A673 (cell line): ENCODE measurements around the gene EYS.

ENCODE experiments used
- EZH2 ChIP-seq: fragments of 200-600 bp; sonication (generic); IDR thresholded peaks from 2 replicates; pipeline ENCODE4 v1.6.1; 2017; ENCODE audit warnings: borderline replicate concordance, low read depth, mild to moderate bottlenecking, mixed read lengths, antibody characterized with exemption, low read length; ENCODE audit not compliant: poor library complexity, severe bottlenecking
- TF ChIP-seq, protein P1 (sequence below): fragments of 300-800, 200-600 bp; sonication (generic); conservative IDR thresholded peaks from 2 replicates; pipeline ENCODE4 v1.5.1; 2017; ENCODE audit warnings: low read depth, mild to moderate bottlenecking, antibody characterized with exemption, low read length, moderate library complexity, mixed read lengths

DNA sequence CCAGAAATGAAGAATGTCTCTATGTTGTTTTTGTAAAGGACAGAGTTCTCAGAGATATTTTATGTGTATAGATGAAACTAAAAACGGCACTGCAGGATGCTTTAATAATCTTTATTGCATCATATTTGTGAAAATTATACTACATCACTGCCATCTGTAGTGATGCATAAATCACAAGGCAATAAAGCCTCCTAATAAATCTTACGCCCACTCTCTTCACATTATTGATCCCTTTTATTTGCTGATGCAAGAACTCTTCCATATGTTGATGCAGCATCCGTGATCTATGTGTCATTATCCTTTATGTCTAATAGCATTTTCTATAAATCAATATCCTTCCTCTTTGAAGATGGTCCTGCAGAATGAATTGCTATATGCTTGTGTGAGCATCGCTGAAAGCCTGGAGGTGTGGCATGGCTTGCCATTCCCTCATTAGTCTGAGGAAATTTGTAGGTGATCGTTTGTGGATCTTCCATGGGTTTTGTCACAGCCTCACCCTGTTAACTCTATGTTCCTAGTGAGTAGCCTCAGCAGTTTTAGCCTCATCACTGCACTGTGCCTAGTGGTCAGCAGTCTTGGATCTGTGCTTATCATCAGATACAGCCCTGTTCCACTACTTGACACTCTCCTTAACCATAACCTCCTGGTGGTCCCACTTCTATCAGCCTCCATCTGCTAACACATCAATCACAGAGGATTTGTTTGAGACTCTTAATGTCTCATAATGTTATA, 983.5 kb downstream of the EYS start:
- TF ChIP-seq, protein P1, sequence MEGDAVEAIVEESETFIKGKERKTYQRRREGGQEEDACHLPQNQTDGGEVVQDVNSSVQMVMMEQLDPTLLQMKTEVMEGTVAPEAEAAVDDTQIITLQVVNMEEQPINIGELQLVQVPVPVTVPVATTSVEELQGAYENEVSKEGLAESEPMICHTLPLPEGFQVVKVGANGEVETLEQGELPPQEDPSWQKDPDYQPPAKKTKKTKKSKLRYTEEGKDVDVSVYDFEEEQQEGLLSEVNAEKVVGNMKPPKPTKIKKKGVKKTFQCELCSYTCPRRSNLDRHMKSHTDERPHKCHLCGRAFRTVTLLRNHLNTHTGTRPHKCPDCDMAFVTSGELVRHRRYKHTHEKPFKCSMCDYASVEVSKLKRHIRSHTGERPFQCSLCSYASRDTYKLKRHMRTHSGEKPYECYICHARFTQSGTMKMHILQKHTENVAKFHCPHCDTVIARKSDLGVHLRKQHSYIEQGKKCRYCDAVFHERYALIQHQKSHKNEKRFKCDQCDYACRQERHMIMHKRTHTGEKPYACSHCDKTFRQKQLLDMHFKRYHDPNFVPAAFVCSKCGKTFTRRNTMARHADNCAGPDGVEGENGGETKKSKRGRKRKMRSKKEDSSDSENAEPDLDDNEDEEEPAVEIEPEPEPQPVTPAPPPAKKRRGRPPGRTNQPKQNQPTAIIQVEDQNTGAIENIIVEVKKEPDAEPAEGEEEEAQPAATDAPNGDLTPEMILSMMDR, result no peak
- TF ChIP-seq EZH2, result no peak
